NCI-H2107 (cell line): ENCODE measurements around the gene PHLDB3.
A peak's percentile ranks its signal among the peaks of the same experiment; 100 is the strongest.
"Not testable (repeated sequence)": the region's sequence is repeated elsewhere in the genome, so short reads cannot be mapped to it uniquely, and the experiment has no call there.

ENCODE experiments used
- DNase-seq: peaks from one replicate; lab custom pipeline; 2025; lab: John Stamatoyannopoulos, UW

Gene PHLDB3

GRCh38 chr19:43504426-43505185 lies at the start of gene PHLDB3:
PHLDB3 (minus strand) TSS chr19:43504746; CDS start chr19:43504118, 628 bp downstream.
- no peak for DNase-seq

GRCh38 chr19:43553656-43554055 lies 49.1 kb upstream of the PHLDB3 start:
- no peak for DNase-seq

GRCh38 chr19:43552616-43553015 lies 48.1 kb upstream of the PHLDB3 start:
- DNase-seq: no peak

- no peak for DNase-seq
These were observed 47.6 kb upstream of the PHLDB3 start for GRCh38 chr19:43552198-43552450.

- no peak for DNase-seq
These were observed 47.1 kb upstream of the PHLDB3 start for GRCh38 chr19:43551399-43552197.

GRCh38 chr19:43548706-43549105 lies 44.2 kb upstream of the PHLDB3 start:
- no peak for DNase-seq

GRCh38 chr19:43547926-43548325 lies 43.4 kb upstream of the PHLDB3 start:
- DNase-seq: not testable (repeated sequence)

- DNase-seq: no peak
These were observed 42.0 kb upstream of the PHLDB3 start for GRCh38 chr19:43546581-43546980.

- DNase-seq: no peak
These were observed 41.4 kb upstream of the PHLDB3 start for GRCh38 chr19:43545981-43546380.

- DNase-seq: no peak
These were observed 40.7 kb upstream of the PHLDB3 start for GRCh38 chr19:43545276-43545675.

GRCh38 chr19:43544077-43544476 lies 39.5 kb upstream of the PHLDB3 start:
- no peak for DNase-seq

- DNase-seq: no peak
These were observed 37.5 kb upstream of the PHLDB3 start for GRCh38 chr19:43541920-43542650.

GRCh38 chr19:43540381-43540780 lies 35.8 kb upstream of the PHLDB3 start:
- DNase-seq: no peak

- no peak for DNase-seq
These were observed 34.4 kb upstream of the PHLDB3 start for GRCh38 chr19:43538922-43539321.

GRCh38 chr19:43534816-43535761 lies 30.5 kb upstream of the PHLDB3 start:
- DNase-seq: no peak

- no peak for DNase-seq
These were observed 29.8 kb upstream of the PHLDB3 start for GRCh38 chr19:43534305-43534815.

- DNase-seq: peak; percentile 55
These were observed 29.2 kb upstream of the PHLDB3 start for GRCh38 chr19:43533546-43534304.

- peak; percentile 68 for DNase-seq
These were observed 28.5 kb upstream of the PHLDB3 start, which contains the start of gene ZNF575 for GRCh38 chr19:43532962-43533545. ZNF575 (plus strand) TSS chr19:43533188; CDS start chr19:43534423, 1,235 bp downstream.

GRCh38 chr19:43532571-43532961 lies 28.0 kb upstream of the PHLDB3 start:
- no peak for DNase-seq
